ENCODE measurements around the gene WNK2.
A peak's percentile ranks its signal among the peaks of the same experiment; 100 is the strongest.

Gene WNK2

GRCh38 chr9:93170571-93170970 lies 13.4 kb upstream of the WNK2 start:
- Histone ChIP-seq H3K36me3 (replicated peaks) (no peaks in the 10 kb centered on the region), H3K9me3 (no peaks in the 10 kb centered on the region), H3K4me1 (no peaks in the 10 kb centered on the region), H3K27me3 (ENCODE audit: low read depth) (no peaks in the 10 kb centered on the region), H3K4me3 (no peak overlapping the region)
- no peak for DNase-seq (ENCODE audit: low spot score in 2 of 2)
- in situ Hi-C loops (cut with MboI; ENCODE audit: low sequenced_read_pairs) = loop anchor here (25.0 kb wide), 1 partner anchor 792 kb away; the partner anchor contains the start of gene BARX1

- Histone ChIP-seq H3K36me3 (replicated peaks) (no peaks in the 10 kb centered on the region), H3K4me1 (no peaks in the 10 kb centered on the region), H3K9me3 (no peaks in the 10 kb centered on the region), H3K4me3 (no peak overlapping the region), H3K27me3 (ENCODE audit: low read depth) (no peaks in the 10 kb centered on the region)
- DNase-seq (ENCODE audit: low spot score in 2 of 2) = no peak
- in situ Hi-C loops (cut with MboI; ENCODE audit: low sequenced_read_pairs) = loop anchor here (25.0 kb wide), 1 partner anchor 791 kb away; the partner anchor contains the start of gene BARX1
Measured at GRCh38 chr9:93171261-93171990, 12.5 kb upstream of the WNK2 start.

DNA sequence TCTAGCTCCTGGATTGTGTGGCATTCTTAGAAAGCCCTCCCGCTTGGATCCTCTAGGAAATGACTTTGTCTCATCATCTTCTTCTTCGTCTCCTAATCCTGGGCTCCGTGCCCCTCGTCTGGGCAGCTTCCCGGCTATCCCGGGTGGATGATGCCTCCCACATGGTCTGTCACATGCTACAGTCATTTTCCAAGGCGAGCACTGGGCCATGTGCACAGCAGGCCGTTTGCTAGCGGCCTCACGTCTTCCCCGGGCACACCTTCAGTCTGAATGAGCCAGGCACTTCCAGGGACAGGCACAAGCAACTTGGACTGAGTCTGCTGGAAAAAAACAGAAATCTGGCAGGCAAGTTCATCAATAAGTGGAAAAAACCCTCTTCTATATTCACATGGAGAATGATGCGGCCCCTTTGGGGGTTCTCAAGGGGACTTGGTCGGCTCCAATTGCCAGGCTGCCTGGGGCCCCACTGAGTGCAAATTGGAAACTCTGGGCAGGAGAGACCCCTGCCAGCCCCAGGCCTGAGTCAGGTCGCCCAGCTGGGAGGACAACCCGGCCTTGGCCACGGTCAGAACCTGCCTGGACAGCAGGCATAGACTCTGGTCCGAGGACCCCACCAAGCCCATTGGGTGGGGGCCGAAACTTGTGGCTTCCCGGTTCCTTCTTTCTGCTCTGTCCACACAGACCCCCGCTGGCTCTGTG lies 11.1 kb upstream of the WNK2 start:
- Histone ChIP-seq H3K4me3 (no peak overlapping the region), H3K36me3 (replicated peaks) (no peaks in the 10 kb centered on the region), H3K4me1 (no peaks in the 10 kb centered on the region), H3K9me3 (no peaks in the 10 kb centered on the region), H3K27me3 (ENCODE audit: low read depth) (no peaks in the 10 kb centered on the region)
- DNase-seq (ENCODE audit: low spot score in 2 of 2) = no peak
- in situ Hi-C loops (cut with MboI; ENCODE audit: low sequenced_read_pairs) = loop anchor here (25.0 kb wide), 1 partner anchor 789 kb away; the partner anchor contains the start of gene BARX1

DNA sequence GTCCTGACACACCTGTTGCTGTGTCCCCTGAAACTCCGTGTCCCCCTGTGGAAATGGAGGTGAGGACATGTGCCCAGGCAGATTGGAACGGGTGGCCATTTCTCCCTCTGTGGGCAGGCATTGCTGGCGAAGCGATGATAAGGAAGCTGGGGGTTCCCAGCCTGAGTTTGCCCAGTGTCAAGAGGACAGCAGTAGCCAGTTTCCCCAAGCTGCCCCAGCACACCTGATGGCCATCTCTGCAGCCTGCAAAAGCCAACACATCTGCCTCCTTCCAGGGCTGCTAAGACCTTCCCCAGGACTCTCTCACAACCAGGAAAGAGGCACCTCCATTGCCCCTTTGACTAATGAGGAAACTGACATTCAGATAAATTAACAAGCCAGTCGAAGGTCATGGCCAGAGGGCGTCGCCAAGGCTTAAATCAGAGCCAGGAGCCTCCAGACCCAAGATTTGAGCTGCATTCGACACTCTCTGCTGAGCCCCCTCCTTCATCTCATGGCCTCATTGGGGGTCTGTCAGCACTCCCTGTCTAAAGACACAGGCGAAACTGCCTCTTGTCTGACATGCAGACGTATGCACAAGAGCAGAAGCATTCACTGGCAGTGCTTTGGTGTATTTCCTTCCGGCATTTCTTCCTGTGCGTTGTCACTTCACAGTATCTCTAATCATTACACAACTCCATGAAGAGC lies 10.4 kb upstream of the WNK2 start:
- no peak overlapping the region for H3K4me3 ChIP-seq
- in situ Hi-C loops (cut with MboI; ENCODE audit: low sequenced_read_pairs) = loop anchor here (25.0 kb wide), 1 partner anchor 789 kb away; the partner anchor contains the start of gene BARX1

GRCh38 chr9:93174976-93175375 lies 9.0 kb upstream of the WNK2 start:
- Histone ChIP-seq H3K4me3 (no peak overlapping the region), H3K4me1 (no peaks in the 10 kb centered on the region), H3K9me3 (no peaks in the 10 kb centered on the region), H3K27me3 (ENCODE audit: low read depth) (no peaks in the 10 kb centered on the region), H3K36me3 (replicated peaks) (no peaks in the 10 kb centered on the region)
- in situ Hi-C loops (cut with MboI; ENCODE audit: low sequenced_read_pairs) = loop anchor here (25.0 kb wide), 1 partner anchor 787 kb away; the partner anchor contains the start of gene BARX1
- no peak for DNase-seq (ENCODE audit: low spot score in 2 of 2)

More for the DNA sequence above, 10.4 kb upstream of the WNK2 start:
- no peak for DNase-seq (ENCODE audit: low spot score in 2 of 2)
- no peaks in the 10 kb centered on the region for H3K9me3 ChIP-seq
- H3K36me3 ChIP-seq (replicated peaks) = no peaks in the 10 kb centered on the region
- H3K4me1 ChIP-seq = no peaks in the 10 kb centered on the region
- no peaks in the 10 kb centered on the region for H3K27me3 ChIP-seq (ENCODE audit: low read depth)

GRCh38 chr9:93177676-93178075 lies 6.3 kb upstream of the WNK2 start:
- DNase-seq (ENCODE audit: low spot score in 2 of 2) = no peak
- H3K9me3 ChIP-seq = no peaks in the 10 kb centered on the region
- H3K36me3 ChIP-seq (replicated peaks) = no peaks in the 10 kb centered on the region
- no peaks in the 10 kb centered on the region for H3K27me3 ChIP-seq (ENCODE audit: low read depth)
- H3K4me3 ChIP-seq = no peak overlapping the region
- in situ Hi-C loops (cut with MboI; ENCODE audit: low sequenced_read_pairs) = no loop called here
- H3K4me1 ChIP-seq = no peaks in the 10 kb centered on the region

- H3K4me3 ChIP-seq = no peak overlapping the region
Measured at GRCh38 chr9:93178851-93179786, 4.8 kb upstream of the WNK2 start.

DNA sequence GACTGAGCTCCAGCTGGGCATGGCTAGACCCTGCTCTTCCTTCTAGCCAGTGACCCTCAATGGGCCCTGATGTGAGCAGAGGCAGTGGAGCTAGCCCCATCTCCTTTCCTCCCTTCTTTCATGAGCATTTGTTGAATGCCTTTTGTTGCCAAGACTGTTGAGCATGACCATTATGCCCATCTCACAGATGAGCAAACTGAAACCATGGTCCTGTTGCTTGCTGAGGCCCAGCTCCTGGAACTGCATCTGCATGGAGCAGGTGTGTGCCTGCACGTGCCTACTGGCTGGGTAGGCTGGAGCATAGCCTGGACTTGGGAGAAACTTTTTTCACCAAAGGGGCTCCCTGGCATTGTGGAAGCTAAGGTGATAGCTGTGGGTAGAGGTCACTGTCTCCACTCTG lies 3.0 kb upstream of the WNK2 start:
- peaks cover 2% of the 10 kb centered on the region for H3K36me3 ChIP-seq (replicated peaks)
- no peak for DNase-seq (ENCODE audit: low spot score in 2 of 2)
- no peak overlapping the region for H3K4me3 ChIP-seq
- H3K9me3 ChIP-seq = no peaks in the 10 kb centered on the region
- in situ Hi-C loops (cut with MboI; ENCODE audit: low sequenced_read_pairs) = no loop called here
- no peaks in the 10 kb centered on the region for H3K27me3 ChIP-seq (ENCODE audit: low read depth)
- peaks cover 9% of the 10 kb centered on the region for H3K4me1 ChIP-seq

More at GRCh38 chr9:93178851-93179786, 4.8 kb upstream of the WNK2 start:
- Histone ChIP-seq H3K36me3 (replicated peaks) (no peaks in the 10 kb centered on the region), H3K9me3 (no peaks in the 10 kb centered on the region), H3K27me3 (ENCODE audit: low read depth) (no peaks in the 10 kb centered on the region), H3K4me1 (0 out of 2 replicates have a peak, but pooled peaks cover 3% of the 10 kb centered on the region)
- in situ Hi-C loops (cut with MboI; ENCODE audit: low sequenced_read_pairs) = no loop called here
- DNase-seq (ENCODE audit: low spot score in 2 of 2) = no peak

DNA sequence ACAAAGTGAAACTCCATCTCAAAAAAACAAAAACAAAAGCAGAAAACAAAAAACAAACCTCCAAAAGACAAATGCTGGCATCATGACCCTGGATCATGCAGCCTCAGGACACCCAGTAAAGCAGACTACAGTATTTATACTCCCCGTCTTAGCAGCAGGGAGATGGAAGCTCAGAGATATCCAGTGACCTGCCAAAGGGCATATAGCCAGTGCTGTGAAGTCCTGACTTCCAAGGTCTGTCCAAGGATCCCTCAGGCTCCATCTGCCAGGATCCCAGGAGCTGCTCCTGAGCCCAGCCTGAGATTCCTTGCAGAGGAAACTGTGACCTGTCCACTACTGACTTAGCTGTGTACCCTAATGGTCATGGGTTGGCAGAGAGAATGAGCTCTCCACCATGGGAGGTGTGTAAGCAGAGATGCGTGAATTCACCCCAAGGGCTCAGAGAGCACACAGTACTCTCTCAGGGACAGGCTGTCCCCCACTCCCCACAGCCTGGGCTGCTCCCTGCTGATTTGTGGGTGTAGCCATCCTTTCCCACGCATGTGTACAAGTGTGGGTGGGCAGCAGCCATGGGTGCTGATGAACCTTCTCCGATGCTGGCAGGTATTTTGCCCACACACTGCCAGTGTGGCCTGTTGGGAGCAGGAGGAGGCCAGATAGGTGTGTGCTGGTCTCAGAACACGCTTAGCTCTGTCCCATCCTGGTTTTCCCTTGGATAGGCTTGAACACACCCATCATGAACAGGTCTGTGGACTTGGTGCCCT lies 2.1 kb upstream of the WNK2 start:
- no peak overlapping the region for H3K4me3 ChIP-seq
- no peak for DNase-seq (ENCODE audit: low spot score in 2 of 2)
- in situ Hi-C loops (cut with MboI; ENCODE audit: low sequenced_read_pairs) = no loop called here
- no peaks in the 10 kb centered on the region for H3K27me3 ChIP-seq (ENCODE audit: low read depth)
- no peaks in the 10 kb centered on the region for H3K9me3 ChIP-seq
- H3K4me1 ChIP-seq = peaks cover 16% of the 10 kb centered on the region
- peaks cover 3% of the 10 kb centered on the region for H3K36me3 ChIP-seq (replicated peaks)

- Histone ChIP-seq H3K27me3 (ENCODE audit: low read depth) (no peaks in the 10 kb centered on the region), H3K4me3 (no peak overlapping the region), H3K36me3 (replicated peaks) (peaks cover 3% of the 10 kb centered on the region), H3K9me3 (no peaks in the 10 kb centered on the region), H3K4me1 (peaks cover 18% of the 10 kb centered on the region)
- DNase-seq (ENCODE audit: low spot score in 2 of 2) = no peak
- in situ Hi-C loops (cut with MboI; ENCODE audit: low sequenced_read_pairs) = no loop called here
Measured at GRCh38 chr9:93182572-93182971, 1.4 kb upstream of the WNK2 start.

DNA sequence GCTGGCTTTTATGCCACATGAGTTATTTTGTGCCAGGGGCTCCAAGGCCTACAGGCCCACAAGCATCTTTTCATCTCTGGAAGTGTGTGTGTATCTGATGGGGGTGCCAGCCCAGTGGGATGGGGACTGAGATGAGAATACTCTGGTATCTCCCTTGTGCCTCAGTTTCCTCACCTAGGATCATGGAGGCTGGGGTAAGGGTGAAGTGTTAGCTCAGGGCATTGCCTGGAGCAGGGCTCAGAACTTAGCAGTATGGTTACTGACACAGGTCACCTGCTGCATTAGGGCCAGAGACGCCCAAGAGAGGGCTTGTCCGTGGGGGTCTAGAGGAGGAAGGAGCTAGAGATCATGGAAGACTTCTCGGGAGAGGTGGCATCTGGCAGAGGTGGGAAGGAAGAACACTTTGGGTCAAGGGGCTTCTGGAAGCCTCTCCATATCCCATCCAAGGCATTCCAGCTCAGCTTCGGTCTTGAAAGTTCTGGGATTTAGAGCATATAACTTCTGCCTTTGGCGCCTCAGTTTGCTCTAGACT lies 742 bp upstream of the WNK2 start:
- Histone ChIP-seq H3K36me3 (replicated peaks) (peaks cover 3% of the 10 kb centered on the region), H3K4me1 (peaks cover 18% of the 10 kb centered on the region), H3K4me3 (peak overlapping the region; percentile 59), H3K27me3 (ENCODE audit: low read depth) (no peaks in the 10 kb centered on the region), H3K9me3 (no peaks in the 10 kb centered on the region)
- in situ Hi-C loops (cut with MboI; ENCODE audit: low sequenced_read_pairs) = no loop called here
- DNase-seq (ENCODE audit: low spot score in 2 of 2) = no peak
